PC-9 (cell line): ENCODE results near the gene STEAP3. TPM values are rescaled to one million over a fixed set of nuclear protein-coding genes. Genes with fewer than 3 reads are reported as not detected.

ENCODE experiments used
- BruUV-seq: library from RNA; stranded (reverse); fragments of 400-500 nt; replicated peaks from 2 replicates; lab custom pipeline; 2021; lab: Mats Ljungman, UMichigan
- CTCF ChIA-PET: fragments of 300-600 bp; sonication (Branson Sonifier 250); formaldehyde crosslinking; loops from one replicate; lab custom pipeline; 2022; ENCODE audit warnings: antibody characterized with exemption; lab: Charles Lee
- POLR2A ChIA-PET: fragments of 300-600 bp; sonication (Branson Sonifier 250); formaldehyde crosslinking; loops from one replicate; lab custom pipeline; 2022; ENCODE audit warnings: antibody characterized with exemption; ENCODE audit not compliant: unreplicated experiment; lab: Charles Lee
- DNase-seq, 2 experiments: peaks; one replicate each; pipeline versions ENCODE4 v3.0.0 to v3.0.0-alpha.2; 2015 to 2022; ENCODE audit warnings: mixed read lengths in 1 of 2
- H2AFZ ChIP-seq: fragments of 200-600 bp; sonication (generic); 2 replicates; pipeline ENCODE4 v1.8.1; 2017; ENCODE audit warnings: antibody characterized with exemption
- H3F3A ChIP-seq: fragments of 200-600 bp; sonication (generic); 2 replicates; pipeline ENCODE4 v1.8.1; 2017; ENCODE audit warnings: antibody characterized with exemption, mild to moderate bottlenecking, low read depth; ENCODE audit not compliant: insufficient read depth
- H3K27ac ChIP-seq: fragments of 200-600 bp; sonication (generic); 2 replicates; pipeline ENCODE4 v1.6.1; 2016; ENCODE audit warnings: mixed run types
- H3K27me3 ChIP-seq: fragments of 200-600 bp; sonication (generic); 2 replicates; pipeline ENCODE4 v1.6.1; 2016; ENCODE audit warnings: low read depth, mixed run types; ENCODE audit not compliant: insufficient read depth
- H3K36me3 ChIP-seq: fragments of 200-600 bp; sonication (generic); 2 replicates; pipeline ENCODE4 v1.6.1; 2016; ENCODE audit warnings: low read depth, mixed run types
- H3K4me1 ChIP-seq: fragments of 200-600 bp; sonication (generic); replicated peaks from 2 replicates; pipeline ENCODE4 v1.6.1; 2016; ENCODE audit warnings: mixed run types; ENCODE audit not compliant: insufficient read depth
- H3K4me2 ChIP-seq: fragments of 200-600 bp; sonication (generic); 2 replicates; pipeline ENCODE4 v1.6.1; 2017; ENCODE audit warnings: mixed run types
- H3K4me3 ChIP-seq: fragments of 200-600 bp; sonication (generic); 2 replicates; pipeline ENCODE4 v1.6.1; 2016; ENCODE audit warnings: mixed run types
- H3K79me2 ChIP-seq: fragments of 200-600 bp; sonication (generic); 2 replicates; pipeline ENCODE4 v1.6.1; 2017; ENCODE audit warnings: low read depth, mixed run types
- H3K9me2 ChIP-seq: fragments of 200-600 bp; sonication (generic); 2 replicates; pipeline ENCODE4 v1.8.1; 2017; ENCODE audit warnings: mild to moderate bottlenecking; ENCODE audit not compliant: insufficient read depth
- H3K9me3 ChIP-seq: fragments of 200-600 bp; sonication (generic); 2 replicates; pipeline ENCODE4 v1.8.1; 2016; ENCODE audit warnings: low read depth; ENCODE audit not compliant: insufficient read depth
- H4K20me1 ChIP-seq: fragments of 200-600 bp; sonication (generic); 2 replicates; pipeline ENCODE4 v1.8.1; 2017; ENCODE audit not compliant: insufficient read depth
- CTCF ChIP-seq: fragments of 200-600 bp; sonication (generic); conservative IDR thresholded peaks from 2 replicates; pipeline ENCODE4 v1.6.1; 2017; ENCODE audit warnings: mixed run types, antibody characterized with exemption, mild to moderate bottlenecking, moderate library complexity
- EZH2 ChIP-seq: fragments of 200-600 bp; sonication (generic); IDR thresholded peaks from 2 replicates; pipeline ENCODE4 v1.8.0; 2017; ENCODE audit warnings: antibody characterized with exemption, low read depth
- intact Hi-C: fragments of 100-400 bp; cut with micrococcal nuclease; formaldehyde crosslinking; loops from one replicate; pipeline ENCODE4 v1.10.0; 2022; ENCODE audit not compliant: unreplicated experiment
- total RNA-seq: library from RNA; stranded (reverse); gene quantifications from 2 replicates; pipeline ENCODE4 v1.2.3, GENCODE V29; 2021

Gene STEAP3
- total RNA-seq, 1 experiment from 2014 or later: 23.0 TPM

- Histone ChIP-seq H3F3A (peaks cover 4% of the 10 kb centered on the region; the same call in 1 of the 2 replicates), H2AFZ (no peak overlapping the region), H3K4me2 (peak overlapping the region; percentile 46), H3K4me1 (peaks cover 25% of the 10 kb centered on the region), H3K4me3 (no peak overlapping the region), H4K20me1 (peaks cover 7% of the 10 kb centered on the region; the same call in 1 of the 2 replicates), H3K9me2 (no peaks in the 10 kb centered on the region), H3K79me2 (0 out of 2 replicates have a peak, but pooled peaks cover 5% of the 10 kb centered on the region), H3K27me3 (no peaks in the 10 kb centered on the region), H3K36me3 (peaks cover 3% of the 10 kb centered on the region; the same call in 1 of the 2 replicates), H3K9me3 (no peaks in the 10 kb centered on the region), H3K27ac (no peak overlapping the region)
- ChIA-PET POLR2A (no interaction called here), CTCF (no interaction called here)
- intact Hi-C loops: loop anchor here (2.0 kb wide), 2 partner anchors 16 to 32 kb away; no protein-coding TSS in a partner anchor
- TF ChIP-seq EZH2 (no peak), CTCF (no peak)
- peak; percentile 79 to 93 for DNase-seq
- BruUV-seq: no TSS peak
Observed at GRCh38 chr2:119240311-119241204, 16.9 kb downstream of the STEAP3 start.

DNA sequence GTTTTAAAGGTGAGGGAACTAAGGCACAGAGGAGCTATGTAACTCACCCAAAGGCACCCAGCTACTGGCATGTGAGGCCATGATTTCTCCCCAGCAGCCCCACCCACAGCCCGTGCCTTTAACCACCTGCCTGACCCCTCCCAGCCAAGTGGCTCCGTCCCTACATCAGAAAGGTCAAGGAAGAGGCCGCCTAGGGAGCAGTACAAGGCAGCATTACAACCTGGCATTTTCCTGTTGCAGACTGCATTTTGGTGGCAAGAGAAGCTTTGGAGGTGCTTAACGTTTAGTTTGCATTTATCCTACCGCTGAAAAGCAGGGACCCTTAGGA is 17.5 kb downstream of the STEAP3 start:
- TF ChIP-seq EZH2 (no peak), CTCF (no peak)
- Histone ChIP-seq H3F3A (peaks cover 4% of the 10 kb centered on the region; the same call in 1 of the 2 replicates), H3K4me1 (peaks cover 25% of the 10 kb centered on the region), H3K9me3 (no peaks in the 10 kb centered on the region), H4K20me1 (peaks cover 5% of the 10 kb centered on the region; the same call in 1 of the 2 replicates), H3K27me3 (no peaks in the 10 kb centered on the region), H3K27ac (no peak overlapping the region), H3K9me2 (no peaks in the 10 kb centered on the region), H3K79me2 (0 out of 2 replicates have a peak, but pooled peaks cover 5% of the 10 kb centered on the region), H3K36me3 (peaks cover 9% of the 10 kb centered on the region; the same call in 1 of the 2 replicates), H2AFZ (no peak overlapping the region), H3K4me2 (peak overlapping the region; percentile 46), H3K4me3 (no peak overlapping the region)
- intact Hi-C loops: loop anchor here (2.0 kb wide), 2 partner anchors 16 to 32 kb away; no protein-coding TSS in a partner anchor
- ChIA-PET POLR2A (no interaction called here), CTCF (interaction anchor here (0.6 kb wide), 1 partner anchor 44 kb away, joined by 4 read pairs; no protein-coding TSS in a partner anchor)
- BruUV-seq: no TSS peak
- no peak for DNase-seq

GRCh38 chr2:119242276-119243119 is 18.9 kb downstream of the STEAP3 start:
- Histone ChIP-seq H3K9me2 (no peaks in the 10 kb centered on the region), H3K4me2 (no peak overlapping the region), H2AFZ (no peak overlapping the region), H3K79me2 (0 out of 2 replicates have a peak, but pooled peaks cover 5% of the 10 kb centered on the region), H3K9me3 (no peaks in the 10 kb centered on the region), H3K4me1 (peaks cover 19% of the 10 kb centered on the region), H3F3A (peaks cover 4% of the 10 kb centered on the region; the same call in 1 of the 2 replicates), H3K27ac (no peak overlapping the region), H3K27me3 (no peaks in the 10 kb centered on the region), H3K4me3 (no peak overlapping the region), H4K20me1 (peaks cover 3% of the 10 kb centered on the region; the same call in 1 of the 2 replicates), H3K36me3 (peaks cover 12% of the 10 kb centered on the region; the same call in 1 of the 2 replicates)
- no TSS peak for BruUV-seq
- DNase-seq: no peak
- POLR2A ChIA-PET: interaction anchor here (0.6 kb wide), 1 partner anchor 11 kb away, joined by 3 read pairs; no protein-coding TSS in a partner anchor
- intact Hi-C loops: no loop called here
- no peak for TF ChIP-seq EZH2
- TF ChIP-seq CTCF: no peak
- CTCF ChIA-PET: no interaction called here
